Duodenal mucosa (tissue), 2 donors: ENCODE data around the gene FAM171A1.
A peak's percentile ranks its signal among the peaks of the same experiment; 100 is the strongest.

Experiments
- H3K27ac ChIP-seq: one replicate; pipeline ENCODE4 v1.7.0; 2013; ENCODE audit warnings: low read depth, low read length
- H3K27me3 ChIP-seq, 2 donors: one replicate each; pipeline ENCODE4 v1.7.0; 2013; ENCODE audit warnings: low read length in 2 of 2, control low read depth in 1 of 2; ENCODE audit not compliant: insufficient read depth in 2 of 2, control insufficient read depth in 1 of 2
- H3K36me3 ChIP-seq, 2 donors: one replicate each; pipeline ENCODE4 v1.7.0; 2013; ENCODE audit warnings: low read length in 2 of 2, control low read depth in 1 of 2; ENCODE audit not compliant: insufficient read depth in 2 of 2, control insufficient read depth in 1 of 2
- H3K4me1 ChIP-seq, 2 donors: one replicate each; pipeline ENCODE4 v1.7.0; 2013; ENCODE audit warnings: low read length in 2 of 2, control low read depth in 1 of 2; ENCODE audit not compliant: insufficient read depth in 2 of 2, control insufficient read depth in 1 of 2
- H3K4me3 ChIP-seq, 2 donors: one replicate each; pipeline ENCODE4 v1.7.0; 2013; ENCODE audit warnings: low read length in 2 of 2, low read depth in 1 of 2
- H3K9ac ChIP-seq, 2 donors: one replicate each; pipeline ENCODE4 v1.7.0; 2013; ENCODE audit warnings: low read length in 2 of 2, low read depth in 1 of 2
- H3K9me3 ChIP-seq, 2 donors: one replicate each; pipeline ENCODE4 v1.7.0; 2013; ENCODE audit warnings: low read length in 2 of 2, control low read depth in 1 of 2; ENCODE audit not compliant: control insufficient read depth in 1 of 2

Gene FAM171A1

DNA sequence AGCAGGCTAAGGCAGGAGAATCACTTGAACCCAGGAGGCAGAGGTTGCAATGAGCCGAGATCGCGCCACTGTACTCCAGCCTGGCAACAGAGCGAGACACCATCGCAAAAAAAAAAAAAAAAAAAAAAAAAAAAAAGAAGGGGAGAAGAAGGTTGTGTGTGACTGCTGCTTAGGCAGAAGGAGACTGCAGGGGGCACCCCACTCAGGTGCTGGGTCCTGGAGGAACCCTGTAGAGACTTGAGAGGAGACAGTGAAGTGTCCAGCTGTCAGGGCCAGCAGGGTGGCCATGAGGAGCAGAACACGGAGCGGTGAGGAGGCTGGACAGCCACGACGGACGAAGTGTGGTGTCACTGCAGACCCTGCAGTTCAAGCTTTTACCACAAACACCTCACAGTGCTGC, 103.6 kb downstream of the FAM171A1 start:
- H3K4me3 ChIP-seq = no peak overlapping the region

DNA sequence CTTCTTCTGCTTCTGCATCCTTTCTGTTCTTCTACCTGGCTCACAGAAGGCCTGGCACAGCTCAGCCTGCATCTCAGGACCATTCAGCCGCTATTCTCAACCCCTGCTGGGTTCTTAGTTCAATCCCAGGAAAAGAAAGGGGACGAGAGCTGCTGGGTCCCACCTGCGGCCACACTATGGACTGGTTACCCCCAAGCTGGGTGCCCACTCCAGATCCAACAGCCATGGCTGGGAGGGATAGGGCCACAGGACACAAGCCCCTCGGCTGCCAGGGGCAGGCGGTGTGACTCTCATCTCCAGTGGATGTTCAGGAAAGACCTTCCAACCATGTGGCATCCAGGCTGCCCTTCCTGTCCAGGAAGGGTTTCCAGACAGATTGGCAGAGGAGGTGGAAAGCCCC, 105.0 kb downstream of the FAM171A1 start:
- Histone ChIP-seq H3K4me3 (no peak overlapping the region), H3K27me3 (no peaks in the 10 kb centered on the region), H3K9me3 (peaks cover 0 to 3% of the 10 kb centered on the region in 2 donors), H3K36me3 (peaks cover 0 to 5% of the 10 kb centered on the region in 2 donors), H3K4me1 (no peaks in the 10 kb centered on the region), H3K27ac (no peak overlapping the region), H3K9ac (no peak overlapping the region)

More for the DNA sequence above, 103.6 kb downstream of the FAM171A1 start:
- Histone ChIP-seq H3K27ac (no peak overlapping the region), H3K36me3 (peaks cover 0 to 5% of the 10 kb centered on the region in 2 donors), H3K4me1 (no peaks in the 10 kb centered on the region), H3K9ac (no peak overlapping the region), H3K27me3 (no peaks in the 10 kb centered on the region), H3K9me3 (peaks cover 0 to 3% of the 10 kb centered on the region in 2 donors)

DNA sequence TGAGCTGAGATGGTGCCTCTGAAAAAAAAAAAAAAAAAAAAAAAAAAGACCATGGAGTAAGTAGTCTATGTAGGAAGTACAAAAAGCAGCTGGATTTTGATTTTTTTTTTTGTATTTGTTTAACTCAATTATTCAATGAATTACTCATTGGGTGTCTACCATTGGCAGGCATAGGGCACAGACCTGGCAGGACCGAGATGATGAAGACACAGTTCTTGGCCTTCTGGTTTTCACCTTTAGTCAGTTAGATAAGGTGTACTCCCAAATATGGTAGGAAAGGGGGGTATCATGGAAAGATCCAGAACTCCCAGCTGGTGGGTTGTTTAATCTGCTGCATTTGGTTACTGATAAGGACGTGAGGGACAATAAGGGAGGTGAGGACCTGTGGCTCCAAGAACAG, 105.5 kb downstream of the FAM171A1 start:
- Histone ChIP-seq H3K27me3 (no peaks in the 10 kb centered on the region), H3K27ac (no peak overlapping the region), H3K9ac (no peak overlapping the region), H3K4me1 (no peaks in the 10 kb centered on the region), H3K4me3 (no peak overlapping the region), H3K9me3 (peaks cover 0 to 3% of the 10 kb centered on the region in 2 donors), H3K36me3 (peaks cover 0 to 5% of the 10 kb centered on the region in 2 donors)

DNA sequence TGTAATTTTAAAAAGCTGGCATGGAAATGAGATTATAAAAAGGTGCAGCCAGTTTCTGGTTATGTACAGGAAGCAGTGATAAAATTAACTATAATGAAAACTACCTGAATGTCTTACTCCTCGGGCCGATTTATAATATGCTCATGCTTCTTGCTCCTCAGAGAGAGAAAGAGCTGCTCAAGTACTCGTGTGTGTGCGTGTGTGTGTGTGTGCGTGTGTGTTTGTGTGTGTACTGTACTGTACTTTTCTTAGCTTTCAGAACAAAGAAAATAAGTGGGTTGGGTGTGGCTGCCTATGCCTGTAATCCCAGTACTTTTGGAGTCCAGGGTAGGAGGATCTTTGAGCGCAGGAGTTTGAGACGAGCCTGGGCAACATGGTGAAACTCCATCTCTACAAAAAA, 106.0 kb downstream of the FAM171A1 start:
- Histone ChIP-seq H3K9me3 (peaks cover 0 to 3% of the 10 kb centered on the region in 2 donors), H3K27ac (no peak overlapping the region), H3K4me1 (no peaks in the 10 kb centered on the region), H3K4me3 (no peak overlapping the region), H3K27me3 (no peaks in the 10 kb centered on the region), H3K9ac (no peak overlapping the region), H3K36me3 (peaks cover 0 to 5% of the 10 kb centered on the region in 2 donors)

DNA sequence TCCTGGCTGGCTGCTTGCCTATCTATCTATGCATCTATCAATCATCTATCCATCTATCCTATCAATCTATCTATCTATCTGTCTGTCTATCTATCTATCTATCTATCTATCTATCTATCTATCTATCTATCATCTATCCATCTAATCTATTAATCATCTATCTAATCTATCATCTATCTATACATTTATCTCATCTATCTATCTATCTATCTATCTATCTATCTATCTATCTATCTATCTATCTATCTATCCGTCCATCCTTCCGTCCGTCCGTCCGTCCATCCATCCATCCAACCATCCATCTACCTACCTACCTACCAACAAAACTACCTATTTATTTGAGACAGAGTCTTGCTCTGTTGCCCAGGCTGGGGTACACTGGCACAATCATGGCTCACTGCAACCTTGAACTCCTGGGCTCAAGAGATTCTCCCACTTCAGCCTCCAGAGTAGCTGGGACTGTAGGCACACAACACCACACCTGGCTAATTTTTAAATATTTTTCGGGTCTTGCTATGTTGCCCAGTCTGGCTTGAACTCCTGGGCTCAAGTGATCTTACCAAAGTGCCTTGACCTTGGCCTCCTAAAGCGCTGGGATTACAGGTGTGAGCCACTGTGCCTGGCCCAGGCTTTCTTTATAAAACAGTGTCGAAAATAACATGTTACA, 107.3 kb downstream of the FAM171A1 start:
- Histone ChIP-seq H3K9ac (no peak overlapping the region), H3K27ac (no peak overlapping the region), H3K4me1 (no peaks in the 10 kb centered on the region), H3K4me3 (no peak overlapping the region), H3K27me3 (no peaks in the 10 kb centered on the region), H3K36me3 (no peaks in the 10 kb centered on the region), H3K9me3 (no peaks in the 10 kb centered on the region)

DNA sequence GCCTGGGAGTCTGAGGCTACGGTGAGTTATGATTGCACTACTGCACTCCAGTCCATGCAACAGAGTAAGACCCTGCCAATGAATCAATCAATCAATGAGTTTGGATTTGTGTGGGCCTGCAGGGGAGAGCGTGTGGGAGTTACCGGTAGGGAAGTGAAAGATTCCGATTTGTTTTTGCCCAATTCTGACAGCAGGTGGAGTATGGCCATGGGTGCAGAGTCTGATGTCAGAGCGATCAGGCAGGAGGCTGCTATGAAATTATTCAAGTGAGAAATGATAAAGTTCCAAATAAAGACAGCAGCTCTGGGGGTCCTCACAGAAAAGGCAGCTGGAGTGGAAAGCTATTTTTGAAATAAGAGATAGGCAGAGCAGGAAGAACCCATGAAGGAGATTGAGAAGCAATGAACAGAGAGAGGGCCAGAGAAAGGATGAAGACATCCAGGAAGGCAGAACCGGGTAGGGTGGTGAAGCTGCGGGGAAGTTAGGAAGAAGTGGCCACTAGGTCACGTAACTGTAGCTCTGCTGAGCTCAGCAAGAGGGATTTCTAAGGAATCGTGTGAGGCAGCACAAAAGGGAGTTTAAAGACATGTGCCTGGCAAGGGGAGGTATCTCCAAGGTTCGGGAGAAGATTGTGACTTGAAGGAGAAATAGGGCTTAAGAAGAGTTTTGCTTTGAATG, 108.9 kb downstream of the FAM171A1 start:
- H3K9ac ChIP-seq = no peak overlapping the region

DNA sequence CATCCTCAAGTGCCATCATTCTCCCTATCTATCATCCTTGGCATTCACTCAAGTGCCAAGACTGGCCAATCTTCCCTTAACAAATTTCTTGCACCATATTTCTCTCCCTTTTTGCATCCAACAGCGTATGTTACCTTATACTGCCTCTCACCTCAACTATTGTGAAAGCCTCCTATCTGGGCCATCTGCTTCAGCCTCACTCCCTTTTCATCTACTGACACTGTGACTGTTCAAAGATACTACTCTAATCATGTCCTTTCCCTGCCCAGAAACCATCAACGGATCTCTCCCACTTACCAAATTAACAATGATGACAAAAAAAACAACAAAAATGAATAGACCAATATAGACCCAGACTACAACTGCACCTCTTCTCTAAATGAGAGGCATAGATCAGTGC, 112.0 kb downstream of the FAM171A1 start:
- Histone ChIP-seq H3K27ac (no peak overlapping the region), H3K27me3 (no peaks in the 10 kb centered on the region), H3K9me3 (no peaks in the 10 kb centered on the region), H3K9ac (no peak overlapping the region), H3K36me3 (no peaks in the 10 kb centered on the region), H3K4me3 (no peak overlapping the region), H3K4me1 (peaks cover 5 to 9% of the 10 kb centered on the region in 2 donors)

More for the DNA sequence above, 108.9 kb downstream of the FAM171A1 start:
- H3K27ac ChIP-seq = no peak overlapping the region
- no peaks in the 10 kb centered on the region for H3K27me3 ChIP-seq
- no peak overlapping the region for H3K4me3 ChIP-seq
- no peaks in the 10 kb centered on the region for H3K9me3 ChIP-seq
- H3K4me1 ChIP-seq = no peaks in the 10 kb centered on the region
- no peaks in the 10 kb centered on the region for H3K36me3 ChIP-seq

DNA sequence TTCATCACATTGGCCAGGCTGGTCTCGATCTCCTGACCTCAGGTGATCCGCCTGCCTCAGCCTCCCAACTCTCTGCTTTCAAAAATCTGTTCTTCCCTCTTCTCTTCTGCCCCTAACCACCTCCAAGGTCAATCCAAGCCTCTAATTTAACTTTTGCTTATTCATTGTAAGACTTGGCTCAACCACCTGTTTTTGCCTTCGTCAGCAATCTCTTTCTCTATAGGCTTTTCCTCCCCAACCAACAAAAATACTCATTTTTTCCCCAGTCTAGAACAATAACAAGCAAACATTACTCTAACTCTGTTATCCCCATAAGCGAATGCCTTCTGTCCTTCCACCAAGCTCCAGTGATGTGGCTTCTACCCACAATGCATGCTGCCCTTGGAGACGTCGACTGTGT, 112.8 kb downstream of the FAM171A1 start:
- H3K27ac ChIP-seq = no peak overlapping the region
- no peaks in the 10 kb centered on the region for H3K36me3 ChIP-seq
- no peaks in the 10 kb centered on the region for H3K27me3 ChIP-seq
- no peak overlapping the region for H3K4me3 ChIP-seq
- peaks cover 5 to 11% of the 10 kb centered on the region in 2 donors for H3K4me1 ChIP-seq
- no peaks in the 10 kb centered on the region for H3K9me3 ChIP-seq
- no peak overlapping the region for H3K9ac ChIP-seq

DNA sequence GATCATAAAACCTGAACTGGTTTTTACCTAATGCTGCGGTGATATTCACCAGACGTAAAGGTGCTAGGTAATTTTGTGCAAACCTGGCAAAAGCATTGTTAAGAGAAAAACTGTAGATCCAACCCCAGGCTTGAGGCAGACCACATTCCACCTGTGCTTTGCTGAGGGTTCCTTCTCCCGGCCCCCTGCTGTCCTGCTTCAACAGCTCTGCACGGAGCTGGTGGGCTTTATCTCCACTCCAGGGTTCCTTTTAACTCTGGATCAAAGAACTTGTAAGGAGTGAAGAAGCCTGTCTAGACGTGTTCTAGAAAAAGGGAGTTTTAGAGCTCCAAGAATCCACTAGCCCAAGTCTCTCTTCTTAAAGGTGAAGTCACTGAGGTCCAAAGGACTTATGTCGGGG, 115.1 kb downstream of the FAM171A1 start:
- Histone ChIP-seq H3K36me3 (peaks cover 0 to 3% of the 10 kb centered on the region in 2 donors), H3K27ac (no peak overlapping the region), H3K4me3 (no peak overlapping the region), H3K9me3 (no peaks in the 10 kb centered on the region), H3K4me1 (peaks cover 5 to 11% of the 10 kb centered on the region in 2 donors), H3K27me3 (no peaks in the 10 kb centered on the region), H3K9ac (no peak overlapping the region)

DNA sequence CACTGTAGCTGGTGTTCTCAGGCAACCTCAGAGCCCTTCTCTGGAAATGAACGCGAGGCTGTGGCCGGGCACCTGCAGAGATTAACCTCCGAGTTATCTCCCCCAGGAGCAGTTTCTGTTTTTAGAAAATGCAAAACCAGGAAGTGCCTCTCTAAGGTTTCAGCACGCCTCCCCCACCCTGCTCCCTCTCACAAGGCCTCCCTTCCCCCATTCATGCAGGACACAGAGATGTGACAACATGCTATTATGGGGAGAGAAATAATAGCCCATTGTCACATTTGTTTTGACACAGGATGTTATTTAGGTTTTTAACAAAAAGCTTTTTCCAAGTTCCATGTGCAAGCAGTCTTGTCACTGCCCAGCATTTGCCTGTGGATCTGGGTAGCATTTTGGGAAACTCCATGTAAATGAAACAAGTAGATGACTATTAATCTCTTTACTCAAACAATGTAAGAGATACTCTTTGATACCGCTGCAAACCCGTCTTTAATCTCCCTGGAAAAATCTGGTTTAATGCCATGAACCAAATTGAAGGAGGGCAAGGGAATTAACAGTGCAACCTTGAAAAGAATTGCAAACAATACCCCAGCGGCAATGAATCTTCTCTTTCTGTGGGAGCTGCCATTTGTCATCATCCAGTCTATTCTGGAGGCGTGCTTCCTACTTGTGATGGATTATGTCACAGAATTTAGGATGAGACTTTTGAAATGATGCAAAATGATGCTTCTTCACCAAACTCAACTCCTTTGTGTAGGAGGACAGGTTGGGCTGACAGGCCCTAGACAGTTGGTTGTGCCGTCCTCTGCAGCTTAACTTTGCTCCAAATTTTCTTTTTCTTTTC, 116.1 kb downstream of the FAM171A1 start:
- H3K27ac ChIP-seq = no peak overlapping the region
- peak overlapping the region in 1 of 2 donors; percentile 35 for H3K9ac ChIP-seq
- peak overlapping the region; percentile 60 to 63 for H3K4me3 ChIP-seq

More for the DNA sequence above, 116.1 kb downstream of the FAM171A1 start:
- H3K27me3 ChIP-seq = no peaks in the 10 kb centered on the region
- peaks cover 0 to 3% of the 10 kb centered on the region in 2 donors for H3K36me3 ChIP-seq
- H3K9me3 ChIP-seq = no peaks in the 10 kb centered on the region
- H3K4me1 ChIP-seq = peaks cover 5 to 11% of the 10 kb centered on the region in 2 donors
